Dermis microvascular lymphatic vessel endothelial cell (primary cell): ENCODE results near the gene CYP4F22. TPM values are rescaled to one million over a fixed set of nuclear protein-coding genes. Genes with fewer than 3 reads are reported as not detected.
"Not testable (repeated sequence)": the region's sequence is repeated elsewhere in the genome, so short reads cannot be mapped to it uniquely, and the experiment has no call there.

Source experiments
- DNase-seq, 2 donors: peaks; one replicate each; pipeline versions ENCODE4 v3.0.0 to v3.0.0-alpha.2; 2010; ENCODE audit warnings: low read depth in 2 of 2
- total RNA-seq: library from RNA; depleted of rRNA; stranded (reverse); fragments of >200 nt; gene quantifications from 2 replicates; pipeline ENCODE4 v1.2.1, GENCODE V29; 2014

CYP4F22 gene
- total RNA-seq: not detected in 2 replicates

DNA sequence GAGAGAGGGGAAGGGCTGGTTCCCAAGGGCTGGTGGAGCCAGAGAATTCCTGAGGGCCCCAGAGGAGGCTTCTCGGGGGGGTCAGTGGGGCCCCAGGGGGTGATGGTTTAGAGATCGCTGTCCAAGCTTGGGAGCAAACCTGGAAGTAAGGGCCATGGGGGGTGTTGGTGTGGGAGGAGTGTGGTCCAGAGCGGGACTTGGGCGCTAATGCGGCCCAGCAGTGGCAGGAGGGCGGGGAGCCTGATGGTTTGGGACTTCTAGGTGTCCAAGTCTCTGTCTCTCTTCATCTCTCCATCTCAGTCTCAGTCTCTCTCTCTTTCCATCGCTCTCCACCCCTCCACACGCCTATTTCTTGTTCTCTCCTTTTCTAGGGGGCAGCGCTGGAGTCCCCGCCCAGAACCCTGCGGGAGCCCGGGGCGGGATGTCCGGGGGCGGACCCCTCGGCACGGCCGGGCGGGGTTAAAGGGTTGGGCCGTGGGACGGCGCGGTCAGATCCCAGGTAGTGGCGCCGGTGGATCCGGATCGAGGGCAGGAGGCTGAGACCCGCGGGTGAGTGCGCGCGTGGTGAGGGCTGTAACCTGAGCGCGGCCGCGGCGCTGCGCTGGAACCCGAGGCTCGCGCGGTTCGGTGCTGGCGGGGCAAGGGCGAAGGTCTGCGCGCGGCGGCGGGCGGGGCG, at the start of gene CYP4F22:
Gene CYP4F22, plus strand, starts transcription at position 491 of the 676 bp plus-strand sequence. CDS start 16,812 bp downstream, outside the sequence.
- DNase-seq: no peak

DNA sequence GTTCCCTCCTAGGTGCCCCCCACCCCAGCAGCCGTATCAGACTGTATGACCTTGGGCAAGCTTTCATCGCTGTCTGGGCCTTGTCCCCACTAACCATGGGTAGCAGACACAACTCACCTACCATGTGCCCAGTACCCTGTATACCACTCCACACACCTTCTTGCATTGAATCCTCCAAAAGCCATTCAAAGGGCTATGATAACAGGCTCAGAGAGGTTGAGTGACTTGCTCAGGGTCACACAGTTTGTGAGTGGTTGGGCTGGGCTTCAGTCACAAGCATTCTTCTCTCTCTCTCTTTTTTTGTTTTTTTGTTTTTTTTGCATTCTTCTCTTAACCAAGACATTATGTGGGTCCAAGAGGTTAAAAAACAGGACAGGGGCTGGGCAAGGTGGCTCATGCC, 46.6 kb upstream of the CYP4F22 start:
- DNase-seq: no peak

GRCh38 chr19:15463861-15464371, 44.4 kb upstream of the CYP4F22 start:
- peak in 1 of 2 donors; percentile 43 for DNase-seq

GRCh38 chr19:15464394-15465385, 43.6 kb upstream of the CYP4F22 start, which contains the start of gene RASAL3:
Gene RASAL3 (minus strand): TSS chr19:15464544. CDS start chr19:15464358, 186 bp downstream.
- DNase-seq: peak in 1 of 2 donors; percentile 48

DNA sequence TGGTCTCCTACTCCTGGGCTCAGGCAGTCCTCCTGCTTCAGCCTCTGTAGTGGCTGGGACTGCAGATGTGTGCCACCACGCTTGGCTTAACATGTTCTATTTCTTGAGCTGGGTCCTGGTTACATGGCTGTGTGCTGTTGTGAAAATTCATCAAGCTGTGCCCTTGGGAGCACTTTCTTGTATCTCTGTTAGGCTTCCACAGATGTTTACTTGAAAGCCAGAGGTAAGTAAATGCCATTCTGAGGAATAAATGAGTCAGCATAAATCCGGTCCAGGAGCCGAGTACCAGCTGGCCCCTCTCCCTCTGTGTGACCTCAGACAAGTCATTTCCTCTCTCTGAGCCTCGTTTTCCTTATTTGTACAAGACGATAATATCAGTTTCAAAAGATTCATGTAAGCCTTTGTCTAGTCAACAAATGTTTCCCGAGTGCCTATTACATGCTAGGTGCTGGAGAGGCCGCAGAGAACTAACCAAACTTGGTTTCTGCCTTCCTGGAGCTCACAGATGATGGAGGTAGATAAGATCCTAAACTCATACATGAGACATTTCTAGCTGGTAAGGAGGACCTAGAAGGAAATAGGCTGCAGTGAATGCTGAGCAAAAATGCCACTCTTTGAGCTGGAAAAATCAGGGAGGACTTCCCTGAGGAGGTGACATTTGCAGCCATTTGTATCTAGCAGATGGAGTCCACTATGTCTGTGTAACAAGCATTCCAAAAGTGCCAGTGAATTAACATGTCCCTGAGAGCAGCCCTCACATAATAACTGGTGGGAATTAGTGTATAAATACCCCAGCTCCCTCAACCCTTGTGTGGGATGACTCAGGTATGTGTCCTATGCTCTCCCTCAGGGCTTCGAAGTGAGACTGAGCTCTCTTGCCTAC, 41.2 kb upstream of the CYP4F22 start:
- peak in 1 of 2 donors; percentile 95 for DNase-seq

GRCh38 chr19:15467734-15468214, 40.6 kb upstream of the CYP4F22 start:
- no peak for DNase-seq

DNA sequence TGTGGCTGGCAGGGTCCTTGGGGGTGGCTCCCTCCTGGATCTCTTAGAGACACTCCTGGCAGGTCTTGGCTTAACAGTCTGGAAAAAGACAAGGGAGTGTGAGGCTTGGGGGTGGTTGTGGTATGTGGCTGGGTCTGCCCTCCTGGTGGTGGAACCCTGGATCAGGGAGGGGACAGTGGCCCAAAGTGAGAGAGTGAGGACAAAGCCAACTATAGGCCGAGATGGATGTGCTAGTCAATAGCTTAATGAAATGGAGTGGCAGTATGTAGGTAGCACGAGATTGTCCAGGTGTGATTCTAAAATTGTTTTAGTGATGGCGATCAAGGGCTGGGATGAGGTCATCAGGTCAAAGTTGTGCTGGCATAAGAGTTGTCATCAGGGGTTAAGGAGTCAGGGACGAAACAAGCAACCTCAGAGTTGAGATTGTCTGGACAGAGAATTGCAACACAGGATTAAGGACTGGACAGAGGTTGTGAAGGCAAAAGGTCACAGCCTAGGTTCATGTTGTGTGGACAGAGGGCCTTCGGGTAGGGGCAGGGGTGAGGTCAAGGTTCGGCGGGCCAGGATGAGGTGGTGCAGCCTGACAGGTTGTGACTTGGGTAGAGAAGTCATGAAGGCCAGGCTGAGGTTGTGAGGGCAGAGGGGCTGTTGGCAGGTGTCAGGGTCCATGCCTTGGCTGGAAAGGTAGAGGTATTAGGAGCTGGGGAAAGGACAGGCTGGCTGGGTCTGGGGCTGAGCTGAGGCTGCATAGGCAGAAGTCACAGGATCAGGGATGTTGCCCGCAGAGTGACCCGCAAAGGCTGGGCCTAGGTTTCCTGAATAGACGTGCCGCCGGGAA, 39.4 kb upstream of the CYP4F22 start:
- DNase-seq: no peak

DNA sequence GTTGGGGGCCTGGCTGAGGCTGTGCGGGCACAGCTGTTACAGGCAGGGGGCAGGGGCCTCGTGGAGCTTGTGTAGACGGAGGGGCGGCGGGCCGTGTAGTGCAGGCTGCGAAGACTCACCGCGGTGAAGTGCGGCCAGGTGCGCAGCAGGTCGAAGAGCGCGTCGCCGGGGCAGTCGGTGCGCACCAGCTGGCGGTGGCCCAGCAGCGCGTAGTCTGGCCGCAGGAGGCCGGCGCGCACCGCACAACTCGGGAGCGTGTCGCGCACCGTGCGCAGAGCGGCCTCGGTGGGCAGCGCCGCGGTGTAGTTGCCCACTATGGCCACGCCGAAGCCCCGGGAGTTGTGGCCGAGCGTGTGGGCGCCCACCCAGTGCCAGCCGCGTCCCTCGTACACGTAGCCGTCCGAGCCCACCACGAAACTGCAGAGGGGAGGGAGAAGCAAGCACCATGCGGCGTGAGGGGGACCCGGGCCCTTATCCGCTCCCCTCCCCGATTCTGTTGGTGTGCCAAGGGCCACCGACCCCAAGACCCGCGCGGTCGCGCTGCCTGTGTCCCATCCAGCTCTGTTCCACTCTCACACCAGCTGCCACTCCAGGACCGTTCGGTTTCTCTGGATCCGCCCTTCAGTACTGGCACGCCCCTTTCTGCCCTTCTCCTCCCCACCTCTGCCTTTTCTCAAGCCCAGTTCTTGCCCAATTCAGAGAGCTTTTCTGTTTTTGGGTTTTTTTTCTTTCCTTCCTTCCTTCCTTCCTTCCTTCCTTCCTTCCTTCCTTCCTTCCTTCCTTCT, 38.6 kb upstream of the CYP4F22 start:
- DNase-seq: peak in 1 of 2 donors; percentile 29

DNA sequence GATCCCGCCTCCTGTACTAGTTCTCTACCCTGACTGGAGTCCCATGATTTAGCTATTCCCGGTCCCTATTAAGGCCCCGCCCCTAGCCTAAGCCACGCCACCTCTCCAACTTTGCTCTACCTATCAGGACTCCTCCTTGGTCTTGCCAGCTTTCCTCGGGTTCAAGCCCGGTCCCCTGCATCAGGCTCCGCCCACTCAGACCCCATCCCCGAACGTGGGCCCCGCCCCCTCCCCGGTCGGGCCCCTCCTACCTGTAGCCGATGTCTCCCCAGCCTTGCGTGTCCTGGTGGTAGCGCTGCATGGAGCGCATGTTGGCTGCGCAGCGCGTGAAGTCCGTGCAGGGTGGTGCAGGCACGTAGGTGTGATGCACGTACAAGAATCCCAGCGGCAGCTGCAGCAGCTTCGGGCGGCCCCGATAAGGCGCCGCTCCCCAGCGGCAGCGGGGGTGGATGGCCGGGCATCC, 36.7 kb upstream of the CYP4F22 start:
- DNase-seq: no peak

DNA sequence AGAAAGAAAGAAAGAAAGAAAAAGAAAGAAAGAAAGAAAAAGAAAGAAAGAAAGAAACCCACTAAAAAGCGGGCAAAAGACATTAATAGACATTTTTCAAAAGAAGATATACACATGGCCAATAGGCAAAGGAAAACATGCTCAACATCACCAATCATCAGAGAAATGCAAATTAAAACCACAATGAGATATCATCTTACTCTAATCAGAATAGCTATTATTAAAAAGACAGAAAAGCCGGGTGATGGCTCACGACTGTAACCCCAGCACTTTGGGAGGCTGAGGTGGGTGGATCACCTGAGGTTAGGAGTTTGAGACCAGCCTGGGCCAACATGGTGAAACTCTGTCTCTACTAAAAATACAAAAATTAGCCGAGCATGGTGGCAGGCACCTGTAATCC, 34.5 kb upstream of the CYP4F22 start:
- not testable (repeated sequence) for DNase-seq

GRCh38 chr19:15475169-15475568, 33.2 kb upstream of the CYP4F22 start:
- no peak for DNase-seq

DNA sequence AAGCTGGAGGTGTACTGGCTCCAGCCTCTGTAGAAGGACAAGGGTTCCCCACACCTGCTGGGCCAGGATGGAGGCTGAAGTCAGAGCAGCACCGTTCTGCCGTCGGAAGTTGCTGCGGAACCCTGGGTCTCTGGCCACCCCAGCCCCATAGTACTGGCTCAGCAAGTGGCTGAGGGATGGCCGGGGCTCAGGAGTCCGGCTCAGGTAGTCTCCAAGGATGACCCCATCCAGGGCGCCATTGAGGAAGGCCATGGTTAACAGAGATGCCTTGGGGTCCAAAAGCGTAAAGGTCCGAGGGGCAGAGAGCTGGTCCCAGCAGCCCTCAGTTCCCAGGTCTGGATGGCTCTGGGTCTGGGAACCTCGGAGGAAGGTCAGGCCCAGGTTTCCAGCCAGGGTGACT, 32.7 kb upstream of the CYP4F22 start:
- no peak for DNase-seq

- no peak for DNase-seq
These were observed 32.0 kb upstream of the CYP4F22 start for GRCh38 chr19:15476325-15476724.

GRCh38 chr19:15479391-15480345, 28.7 kb upstream of the CYP4F22 start, which contains the start of gene PGLYRP2:
Gene PGLYRP2 (minus strand): TSS chr19:15479501. CDS start chr19:15479371, 130 bp downstream.
- no peak for DNase-seq

DNA sequence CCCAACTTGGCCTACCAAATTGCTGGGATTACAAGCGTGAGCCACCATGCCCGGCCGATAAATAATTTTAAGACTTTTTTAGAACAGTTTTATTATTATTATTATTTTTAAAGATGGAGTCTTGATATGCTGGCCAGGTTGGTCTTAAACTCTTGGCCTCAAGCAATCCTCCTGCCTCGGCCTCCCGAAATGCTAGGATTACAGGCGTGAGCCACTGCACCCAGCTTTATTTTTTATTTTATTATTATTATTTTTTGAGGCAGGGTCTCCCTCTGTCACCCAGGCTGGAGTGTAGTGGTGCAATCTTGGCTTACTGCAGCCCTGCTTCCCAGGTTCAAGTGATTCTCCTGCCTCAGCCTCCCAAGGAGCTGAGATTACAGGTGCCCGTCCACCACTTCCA, 27.3 kb upstream of the CYP4F22 start:
- DNase-seq: not testable (repeated sequence)

- not testable (repeated sequence) for DNase-seq
These were observed 22.6 kb upstream of the CYP4F22 start for GRCh38 chr19:15485768-15486167.

- no peak for DNase-seq
These were observed 21.3 kb upstream of the CYP4F22 start for GRCh38 chr19:15487038-15487437.
